Muscle layer of duodenum (tissue), 2 donors: ENCODE measurements around the gene SPIRE1.

Experiments used
- H3K27ac ChIP-seq: one replicate; pipeline ENCODE4 v1.7.0; 2013; ENCODE audit warnings: mild to moderate bottlenecking, low read length
- H3K27me3 ChIP-seq: one replicate; pipeline ENCODE4 v1.7.0; 2013; ENCODE audit warnings: low read depth, mild to moderate bottlenecking, control low read depth, low read length
- H3K36me3 ChIP-seq, 2 donors: one replicate each; pipeline ENCODE4 v1.7.0; 2013; ENCODE audit warnings: low read length in 2 of 2, control low read depth in 1 of 2, mild to moderate bottlenecking in 1 of 2; ENCODE audit not compliant: insufficient read depth in 2 of 2, control insufficient read depth in 1 of 2
- H3K4me1 ChIP-seq, 2 donors: one replicate each; pipeline ENCODE4 v1.7.0; 2013; ENCODE audit warnings: low read length in 2 of 2, mild to moderate bottlenecking in 2 of 2, control low read depth in 1 of 2, moderate library complexity in 1 of 2; ENCODE audit not compliant: insufficient read depth in 2 of 2, control insufficient read depth in 1 of 2
- H3K4me3 ChIP-seq, 2 donors: one replicate each; pipeline ENCODE4 v1.7.0; 2013; ENCODE audit warnings: low read length in 2 of 2, low read depth in 1 of 2, mild to moderate bottlenecking in 1 of 2
- H3K9me3 ChIP-seq, 2 donors: one replicate each; pipeline ENCODE4 v1.7.0; 2013; ENCODE audit warnings: low read length in 2 of 2, control low read depth in 1 of 2, mild to moderate bottlenecking in 1 of 2; ENCODE audit not compliant: control insufficient read depth in 1 of 2
- donor health status: healthy.

SPIRE1 gene

GRCh38 chr18:12478269-12479047, 179.4 kb downstream of the SPIRE1 start:
- Histone ChIP-seq H3K27ac (no peak overlapping the region), H3K4me1 (no peaks in the 10 kb centered on the region), H3K27me3 (no peaks in the 10 kb centered on the region), H3K9me3 (no peaks in the 10 kb centered on the region), H3K36me3 (peaks cover 15 to 25% of the 10 kb centered on the region in 2 donors), H3K4me3 (no peak overlapping the region)

DNA sequence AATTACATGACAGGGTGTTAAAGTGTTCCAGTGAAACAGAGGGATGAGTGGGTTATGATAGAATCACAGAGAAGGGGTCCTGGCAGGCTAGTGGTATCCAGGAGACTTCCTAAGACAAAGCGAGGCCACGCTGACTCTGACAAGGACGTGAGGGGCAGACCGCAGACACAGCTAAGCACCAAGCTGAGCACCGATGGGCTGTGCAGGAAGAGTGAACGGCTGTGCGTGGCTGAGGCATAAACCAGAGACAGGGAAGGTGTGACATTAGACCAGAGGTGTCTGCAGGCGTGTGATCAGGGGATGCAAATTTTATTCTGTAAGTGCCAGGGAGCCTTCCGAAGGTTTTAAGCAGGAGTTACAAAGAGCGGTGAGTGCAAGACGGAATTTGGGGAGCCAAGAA, 180.3 kb downstream of the SPIRE1 start:
- no peaks in the 10 kb centered on the region for H3K9me3 ChIP-seq
- H3K36me3 ChIP-seq = peaks cover 15 to 25% of the 10 kb centered on the region in 2 donors
- no peaks in the 10 kb centered on the region for H3K4me1 ChIP-seq
- no peak overlapping the region for H3K27ac ChIP-seq
- H3K27me3 ChIP-seq = no peaks in the 10 kb centered on the region
- no peak overlapping the region for H3K4me3 ChIP-seq

GRCh38 chr18:12476955-12477354, 181.0 kb downstream of the SPIRE1 start:
- Histone ChIP-seq H3K36me3 (peaks cover 15 to 25% of the 10 kb centered on the region in 2 donors), H3K27me3 (no peaks in the 10 kb centered on the region), H3K4me1 (no peaks in the 10 kb centered on the region), H3K9me3 (no peaks in the 10 kb centered on the region), H3K4me3 (no peak overlapping the region), H3K27ac (no peak overlapping the region)

DNA sequence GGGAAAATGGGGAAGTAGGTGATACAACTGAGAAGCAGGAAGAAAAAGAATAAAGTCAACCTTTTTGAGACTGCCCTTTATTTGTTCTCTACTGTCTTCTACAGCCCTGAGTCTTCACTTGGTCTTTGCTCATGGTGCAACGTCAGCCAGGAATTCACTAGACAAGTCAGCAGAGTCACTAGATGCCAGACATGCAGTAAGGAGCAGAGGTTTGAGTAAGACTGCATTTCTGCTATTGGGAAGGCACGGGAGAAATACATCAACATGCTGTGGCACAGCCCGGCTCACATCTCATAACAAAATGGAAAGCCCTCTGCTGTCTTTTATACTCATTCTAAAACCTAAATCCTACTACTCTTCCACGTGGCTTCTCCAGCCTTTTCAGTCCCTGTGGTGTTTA, 183.0 kb downstream of the SPIRE1 start:
- Histone ChIP-seq H3K9me3 (no peaks in the 10 kb centered on the region), H3K4me1 (no peaks in the 10 kb centered on the region), H3K27me3 (no peaks in the 10 kb centered on the region), H3K27ac (no peak overlapping the region), H3K36me3 (peaks cover 15 to 25% of the 10 kb centered on the region in 2 donors), H3K4me3 (no peak overlapping the region)

GRCh38 chr18:12474146-12474545, 183.8 kb downstream of the SPIRE1 start:
- no peak overlapping the region for H3K27ac ChIP-seq

DNA sequence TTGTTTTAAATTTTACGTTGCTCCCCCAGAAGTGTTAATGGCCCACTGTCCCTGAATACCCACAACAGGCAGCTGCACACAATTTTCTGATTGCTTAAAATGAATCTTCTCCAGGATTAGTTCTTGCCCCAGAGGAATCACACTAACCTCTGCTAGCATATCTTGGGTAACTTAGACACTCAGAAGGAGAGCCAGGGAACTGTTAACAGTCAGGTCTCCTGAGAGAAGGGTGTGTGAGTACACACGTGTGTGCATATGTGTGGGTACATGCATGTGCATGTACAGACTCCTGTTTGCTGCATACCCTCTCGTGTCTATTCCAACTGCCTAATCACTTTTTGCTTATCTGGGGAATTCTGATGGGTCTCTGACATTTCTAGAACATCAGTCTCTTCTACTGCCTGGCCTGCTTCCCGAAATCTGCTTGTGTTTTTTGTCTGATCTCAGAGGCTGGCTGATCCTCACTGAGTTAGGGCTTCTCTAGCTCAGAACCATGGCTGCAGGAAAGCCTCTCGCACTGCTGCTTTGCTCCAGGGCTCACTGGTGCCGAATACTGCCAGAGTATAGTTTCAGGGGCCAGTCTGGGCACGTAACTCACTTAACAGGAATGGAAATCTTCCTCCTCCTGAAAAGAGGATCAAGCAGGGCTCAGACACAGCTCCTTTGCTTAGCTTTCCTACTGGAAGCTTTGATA, 187.4 kb downstream of the SPIRE1 start:
- Histone ChIP-seq H3K4me1 (no peaks in the 10 kb centered on the region), H3K27me3 (no peaks in the 10 kb centered on the region), H3K27ac (no peak overlapping the region), H3K36me3 (no peaks in the 10 kb centered on the region), H3K4me3 (no peak overlapping the region), H3K9me3 (no peaks in the 10 kb centered on the region)

More at GRCh38 chr18:12474146-12474545, 183.8 kb downstream of the SPIRE1 start:
- no peaks in the 10 kb centered on the region for H3K4me1 ChIP-seq
- H3K27me3 ChIP-seq = no peaks in the 10 kb centered on the region
- H3K36me3 ChIP-seq = peaks cover 13 to 18% of the 10 kb centered on the region in 2 donors
- no peak overlapping the region for H3K4me3 ChIP-seq
- H3K9me3 ChIP-seq = no peaks in the 10 kb centered on the region

DNA sequence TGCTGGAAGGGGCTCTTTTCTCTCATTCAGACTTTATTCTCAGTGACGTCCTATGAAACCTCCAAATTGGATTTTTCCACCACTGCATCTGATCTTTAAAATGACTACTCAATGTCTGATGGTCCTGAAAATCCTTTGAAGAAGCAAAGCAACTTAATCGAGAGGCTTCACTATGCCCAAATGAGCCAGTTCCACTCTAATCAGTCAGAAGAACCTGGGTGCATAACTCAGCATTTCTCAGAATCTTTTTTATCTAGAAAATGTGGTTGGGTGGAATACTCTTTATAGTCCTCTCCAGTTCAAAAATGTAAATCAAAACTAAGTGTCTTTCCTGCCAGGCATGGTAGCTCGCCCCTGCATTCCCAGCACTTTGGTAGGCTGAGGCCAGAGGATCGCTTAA, 189.5 kb downstream of the SPIRE1 start:
- Histone ChIP-seq H3K4me3 (no peak overlapping the region), H3K36me3 (no peaks in the 10 kb centered on the region), H3K9me3 (no peaks in the 10 kb centered on the region), H3K27me3 (no peaks in the 10 kb centered on the region), H3K27ac (no peak overlapping the region), H3K4me1 (no peaks in the 10 kb centered on the region)

DNA sequence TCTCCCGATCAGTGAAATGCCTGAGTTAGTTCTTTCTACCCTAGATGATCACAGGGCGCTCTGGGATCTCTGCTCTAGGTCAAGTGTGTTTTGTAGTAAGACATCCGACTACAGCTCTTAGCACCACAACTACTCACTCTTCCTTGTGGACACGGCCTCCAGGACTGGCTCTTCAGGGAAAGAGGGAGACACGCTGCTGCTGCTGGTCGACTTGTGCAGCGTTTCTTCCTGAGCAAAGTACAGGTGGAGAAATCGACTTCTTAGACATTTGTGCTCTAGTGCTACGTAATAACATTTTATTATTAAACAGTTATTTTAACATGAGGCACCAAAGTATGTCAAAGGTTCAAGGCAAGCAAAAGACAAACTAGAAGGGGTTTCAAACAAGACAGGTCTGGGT, 193.2 kb downstream of the SPIRE1 start:
- no peaks in the 10 kb centered on the region for H3K9me3 ChIP-seq
- H3K4me3 ChIP-seq = no peak overlapping the region
- H3K4me1 ChIP-seq = no peaks in the 10 kb centered on the region
- peaks cover 0 to 8% of the 10 kb centered on the region in 2 donors for H3K36me3 ChIP-seq
- no peaks in the 10 kb centered on the region for H3K27me3 ChIP-seq
- H3K27ac ChIP-seq = no peak overlapping the region

GRCh38 chr18:12463191-12463590, 194.7 kb downstream of the SPIRE1 start:
- Histone ChIP-seq H3K27ac (no peak overlapping the region), H3K27me3 (no peaks in the 10 kb centered on the region), H3K4me1 (no peaks in the 10 kb centered on the region), H3K36me3 (peaks cover 0 to 19% of the 10 kb centered on the region in 2 donors), H3K9me3 (no peaks in the 10 kb centered on the region), H3K4me3 (no peak overlapping the region)

DNA sequence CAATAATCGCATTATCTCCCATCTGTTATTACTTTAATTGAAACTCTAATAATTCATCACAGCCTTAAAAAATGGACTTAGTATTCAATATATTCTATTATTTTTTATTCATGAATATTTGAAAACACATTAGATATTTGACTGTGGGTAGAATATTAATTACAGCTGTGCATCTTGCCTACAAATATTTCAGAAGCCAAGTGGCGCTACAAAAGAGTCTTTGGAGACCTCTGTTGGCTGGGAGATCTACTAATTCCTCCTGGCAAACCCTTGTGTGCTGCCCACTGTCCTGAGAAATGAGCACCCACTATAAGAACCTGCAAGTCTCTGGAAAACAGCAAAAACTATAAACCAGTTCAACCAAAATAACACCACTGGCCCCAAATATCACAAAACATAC, 195.7 kb downstream of the SPIRE1 start:
- Histone ChIP-seq H3K27ac (no peak overlapping the region), H3K4me1 (no peaks in the 10 kb centered on the region), H3K27me3 (no peaks in the 10 kb centered on the region), H3K36me3 (peaks cover 0 to 19% of the 10 kb centered on the region in 2 donors), H3K9me3 (no peaks in the 10 kb centered on the region), H3K4me3 (no peak overlapping the region)

GRCh38 chr18:12461326-12461725, 196.6 kb downstream of the SPIRE1 start:
- H3K27ac ChIP-seq = no peak overlapping the region
- H3K36me3 ChIP-seq = peaks cover 0 to 19% of the 10 kb centered on the region in 2 donors
- no peak overlapping the region for H3K4me3 ChIP-seq
- no peaks in the 10 kb centered on the region for H3K27me3 ChIP-seq
- no peaks in the 10 kb centered on the region for H3K9me3 ChIP-seq
- no peaks in the 10 kb centered on the region for H3K4me1 ChIP-seq
